HK-2 (cell line): ENCODE data around the gene ACADL.
"Not testable (repeated sequence)": the region's sequence is repeated elsewhere in the genome, so short reads cannot be mapped to it uniquely, and the experiment has no call there.

Source experiments
- DNase-seq: peaks from one replicate; pipeline ENCODE4 v3.0.0-alpha.2; 2018; ENCODE audit not compliant: unreplicated experiment

The ACADL gene

GRCh38 chr2:210203147-210203546 lies 22.1 kb downstream of the ACADL start:
- DNase-seq: no peak

GRCh38 chr2:210199854-210200253 lies 25.4 kb downstream of the ACADL start:
- no peak for DNase-seq

GRCh38 chr2:210199186-210199765 lies 26.0 kb downstream of the ACADL start:
- DNase-seq: no peak

GRCh38 chr2:210198326-210198725 lies 26.9 kb downstream of the ACADL start:
- no peak for DNase-seq

- DNase-seq: no peak
Measured at GRCh38 chr2:210197720-210198119, 27.5 kb downstream of the ACADL start.

GRCh38 chr2:210195101-210195852 lies 30.0 kb downstream of the ACADL start:
- no peak for DNase-seq

GRCh38 chr2:210190345-210190744 lies 34.9 kb downstream of the ACADL start:
- DNase-seq: no peak

GRCh38 chr2:210189452-210190138 lies 35.7 kb downstream of the ACADL start:
- no peak for DNase-seq

GRCh38 chr2:210188755-210189154 lies 36.5 kb downstream of the ACADL start:
- DNase-seq: no peak

- no peak for DNase-seq
Measured at GRCh38 chr2:210188190-210188589, 37.1 kb downstream of the ACADL start.

GRCh38 chr2:210183936-210184335 lies 41.3 kb downstream of the ACADL start:
- not testable (repeated sequence) for DNase-seq

- not testable (repeated sequence) for DNase-seq
Measured at GRCh38 chr2:210181606-210182088, 43.6 kb downstream of the ACADL start.

- not testable (repeated sequence) for DNase-seq
Measured at GRCh38 chr2:210181033-210181605, 44.1 kb downstream of the ACADL start.

GRCh38 chr2:210180477-210180876 lies 44.8 kb downstream of the ACADL start:
- DNase-seq: no peak

GRCh38 chr2:210179351-210179990 lies 45.8 kb downstream of the ACADL start:
- no peak for DNase-seq

- no peak for DNase-seq
Measured at GRCh38 chr2:210177769-210178168, 47.5 kb downstream of the ACADL start.

GRCh38 chr2:210177115-210177514 lies 48.1 kb downstream of the ACADL start:
- DNase-seq: not testable (repeated sequence)

GRCh38 chr2:210174086-210174485 lies 51.2 kb downstream of the ACADL start:
- DNase-seq: no peak

GRCh38 chr2:210172219-210172575 lies 53.0 kb downstream of the ACADL start:
- no peak for DNase-seq

GRCh38 chr2:210171309-210172218 lies 53.7 kb downstream of the ACADL start, which contains the start of gene KANSL1L:
Gene KANSL1L (minus strand): TSS chr2:210171409. CDS start chr2:210154582, 16,827 bp downstream.
- DNase-seq: peak; percentile 98
